GM12864 (cell line): ENCODE data around the gene PURB.
A peak's percentile ranks its signal among the peaks of the same experiment; 100 is the strongest.
"Not testable (repeated sequence)": the region's sequence is repeated elsewhere in the genome, so short reads cannot be mapped to it uniquely, and the experiment has no call there.

Experiments
- DNase-seq: peaks from one replicate; pipeline ENCODE4 v3.0.0-alpha.2; 2011; ENCODE audit warnings: low read depth
- H3K4me3 ChIP-seq: 2 replicates; pipeline ENCODE4 v1.5.1; 2011; ENCODE audit warnings: mild to moderate bottlenecking, low read depth, low read length, control low read depth
- CTCF ChIP-seq: IDR thresholded peaks from 2 replicates; pipeline ENCODE4 v1.5.1; 2011; ENCODE audit warnings: low read depth, mild to moderate bottlenecking, moderate library complexity, low read length, control low read depth, inconsistent platforms; ENCODE audit errors: missing control alignments

Gene PURB

GRCh38 chr7:44875241-44875640 lies 10.1 kb downstream of the PURB start:
- TF ChIP-seq CTCF = no peak
- DNase-seq = no peak
- no peak overlapping the region for H3K4me3 ChIP-seq

GRCh38 chr7:44872787-44873186 lies 12.5 kb downstream of the PURB start:
- TF ChIP-seq CTCF = no peak
- no peak for DNase-seq
- no peak overlapping the region for H3K4me3 ChIP-seq

GRCh38 chr7:44871918-44872317 lies 13.4 kb downstream of the PURB start:
- H3K4me3 ChIP-seq = not testable (repeated sequence)

GRCh38 chr7:44870780-44871179 lies 14.6 kb downstream of the PURB start:
- not testable (repeated sequence) for DNase-seq, H3K4me3 ChIP-seq

More at GRCh38 chr7:44871918-44872317, 13.4 kb downstream of the PURB start:
- DNase-seq = not testable (repeated sequence)

- not testable (repeated sequence) for H3K4me3 ChIP-seq, DNase-seq
Measured at GRCh38 chr7:44870336-44870735, 15.0 kb downstream of the PURB start.

GRCh38 chr7:44867073-44867995 lies 18.0 kb downstream of the PURB start:
- TF ChIP-seq CTCF = no peak
- no peak for DNase-seq
- no peak overlapping the region for H3K4me3 ChIP-seq

- not testable (repeated sequence) for H3K4me3 ChIP-seq, DNase-seq
Measured at GRCh38 chr7:44861949-44862348, 23.4 kb downstream of the PURB start.

GRCh38 chr7:44858161-44858560 lies 27.2 kb downstream of the PURB start:
- DNase-seq = no peak
- no peak overlapping the region for H3K4me3 ChIP-seq
- TF ChIP-seq CTCF = peak; percentile 24

GRCh38 chr7:44854644-44855364 lies 30.5 kb downstream of the PURB start:
- no peak for DNase-seq
- no peak for TF ChIP-seq CTCF
- H3K4me3 ChIP-seq = no peak overlapping the region
